Measurements from ENCODE around the gene MUC5AC. TPM values are rescaled to one million over a fixed set of nuclear protein-coding genes. Genes with fewer than 3 reads are reported as not detected.

MUC5AC gene
- total and polyA plus RNA-seq, 12 donors, result under 0.01 TPM; not detected in 9

- H3K27ac ChIP-seq, result no peak overlapping the region
- 60 to 70% (median 66%) methylated on average over 15 to 34 of the region's 34 CpGs for WGBS, 4 donors
- no peak overlapping the region for H3K4me3 ChIP-seq
- no peak for DNase-seq
- H3K4me1 ChIP-seq (replicated peaks in 1 of 2), result no peaks in the 10 kb centered on the region
- H3K27me3 ChIP-seq, result no peaks in the 10 kb centered on the region
- no peak for TF ChIP-seq CTCF (IDR thresholded peaks at IDR 0.05)
- no peak for TF ChIP-seq POLR2A (IDR thresholded peaks at IDR 0.05)
- H3K36me3 ChIP-seq (replicated peaks in 1 of 2), result no peaks in the 10 kb centered on the region
- no peaks in the 10 kb centered on the region for H3K9me3 ChIP-seq (replicated peaks in 1 of 3)
- intact Hi-C loops (cut with DNase I), result no loop called here
Observed at GRCh38 chr11:1238767-1239595, 81.2 kb downstream of the MUC5AC start.

GRCh38 chr11:1239596-1240205 lies 81.9 kb downstream of the MUC5AC start:
- TF ChIP-seq POLR2A (IDR thresholded peaks at IDR 0.05), result no peak
- TF ChIP-seq CTCF (IDR thresholded peaks at IDR 0.05), result no peak
- no peaks in the 10 kb centered on the region for H3K9me3 ChIP-seq (replicated peaks in 1 of 3)
- H3K27ac ChIP-seq, result no peak overlapping the region
- intact Hi-C loops (cut with DNase I), result no loop called here
- DNase-seq, result no peak
- no peaks in the 10 kb centered on the region for H3K36me3 ChIP-seq (replicated peaks in 1 of 2)
- WGBS, 4 donors, result 80 to 88% (median 86%) methylated on average over 1 to 23 of the region's 23 CpGs
- H3K4me1 ChIP-seq (replicated peaks in 1 of 2), result no peaks in the 10 kb centered on the region
- H3K27me3 ChIP-seq, result no peaks in the 10 kb centered on the region
- no peak overlapping the region for H3K4me3 ChIP-seq

DNA sequence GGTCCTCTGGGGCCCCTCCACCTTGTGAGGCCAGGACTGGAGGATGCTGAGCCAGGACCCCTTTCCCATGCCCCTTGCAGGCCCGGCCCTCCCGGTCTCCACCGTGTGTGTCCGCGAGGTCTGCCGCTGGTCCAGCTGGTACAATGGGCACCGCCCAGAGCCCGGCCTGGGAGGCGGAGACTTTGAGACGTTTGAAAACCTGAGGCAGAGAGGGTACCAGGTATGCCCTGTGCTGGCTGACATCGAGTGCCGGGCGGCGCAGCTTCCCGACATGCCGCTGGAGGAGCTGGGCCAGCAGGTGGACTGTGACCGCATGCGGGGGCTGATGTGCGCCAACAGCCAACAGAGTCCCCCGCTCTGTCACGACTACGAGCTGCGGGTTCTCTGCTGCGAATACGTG lies 83.0 kb downstream of the MUC5AC start:
- Histone ChIP-seq H3K36me3 (replicated peaks in 1 of 2) (no peaks in the 10 kb centered on the region), H3K27me3 (no peaks in the 10 kb centered on the region), H3K4me3 (no peak overlapping the region), H3K27ac (no peak overlapping the region), H3K9me3 (replicated peaks in 1 of 3) (no peaks in the 10 kb centered on the region), H3K4me1 (replicated peaks in 1 of 2) (no peaks in the 10 kb centered on the region)
- DNase-seq, result no peak
- intact Hi-C loops (cut with DNase I), result no loop called here
- WGBS, 4 donors, result 83 to 94% (median 92%) methylated on average over 9 to 25 of the region's 25 CpGs
- TF ChIP-seq POLR2A (IDR thresholded peaks at IDR 0.05) (no peak), CTCF (IDR thresholded peaks at IDR 0.05) (no peak)

GRCh38 chr11:1241706-1242105 lies 84.0 kb downstream of the MUC5AC start:
- TF ChIP-seq CTCF (IDR thresholded peaks at IDR 0.05) (no peak), POLR2A (IDR thresholded peaks at IDR 0.05) (no peak)
- no peaks in the 10 kb centered on the region for H3K4me1 ChIP-seq (replicated peaks in 1 of 2)
- intact Hi-C loops (cut with DNase I), result no loop called here
- no peaks in the 10 kb centered on the region for H3K27me3 ChIP-seq
- WGBS, 4 donors, result 93 to 96% (median 95%) methylated on average over 11 to 20 of the region's 20 CpGs; no CpG with 5 or more reads in 1 of the 4 donors
- DNase-seq, result no peak
- no peaks in the 10 kb centered on the region for H3K9me3 ChIP-seq (replicated peaks in 1 of 3)
- H3K36me3 ChIP-seq (replicated peaks in 1 of 2), result no peaks in the 10 kb centered on the region
- H3K27ac ChIP-seq, result no peak overlapping the region
- no peak overlapping the region for H3K4me3 ChIP-seq

All from adrenal gland (tissue), 12 donors.